ENCODE results near the gene PADI4.
"Not testable (repeated sequence)": the region's sequence is repeated elsewhere in the genome, so short reads cannot be mapped to it uniquely, and the experiment has no call there.

- TF ChIP-seq, protein P1, sequence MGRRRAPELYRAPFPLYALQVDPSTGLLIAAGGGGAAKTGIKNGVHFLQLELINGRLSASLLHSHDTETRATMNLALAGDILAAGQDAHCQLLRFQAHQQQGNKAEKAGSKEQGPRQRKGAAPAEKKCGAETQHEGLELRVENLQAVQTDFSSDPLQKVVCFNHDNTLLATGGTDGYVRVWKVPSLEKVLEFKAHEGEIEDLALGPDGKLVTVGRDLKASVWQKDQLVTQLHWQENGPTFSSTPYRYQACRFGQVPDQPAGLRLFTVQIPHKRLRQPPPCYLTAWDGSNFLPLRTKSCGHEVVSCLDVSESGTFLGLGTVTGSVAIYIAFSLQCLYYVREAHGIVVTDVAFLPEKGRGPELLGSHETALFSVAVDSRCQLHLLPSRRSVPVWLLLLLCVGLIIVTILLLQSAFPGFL (CRISPR knock-in tag; IDR thresholded peaks at IDR 0.05; ENCODE audit: borderline replicate concordance) = not testable (repeated sequence)
- not testable (repeated sequence) for TF ChIP-seq FOXP1 (CRISPR knock-in tag; IDR thresholded peaks at IDR 0.05; ENCODE audit: borderline replicate concordance); ZBTB21 (CRISPR knock-in tag; IDR thresholded peaks at IDR 0.05; ENCODE audit: borderline replicate concordance); CREB1 (CRISPR knock-in tag; IDR thresholded peaks at IDR 0.05); RORB (CRISPR knock-in tag; IDR thresholded peaks at IDR 0.05)
- TF ChIP-seq, protein P2, sequence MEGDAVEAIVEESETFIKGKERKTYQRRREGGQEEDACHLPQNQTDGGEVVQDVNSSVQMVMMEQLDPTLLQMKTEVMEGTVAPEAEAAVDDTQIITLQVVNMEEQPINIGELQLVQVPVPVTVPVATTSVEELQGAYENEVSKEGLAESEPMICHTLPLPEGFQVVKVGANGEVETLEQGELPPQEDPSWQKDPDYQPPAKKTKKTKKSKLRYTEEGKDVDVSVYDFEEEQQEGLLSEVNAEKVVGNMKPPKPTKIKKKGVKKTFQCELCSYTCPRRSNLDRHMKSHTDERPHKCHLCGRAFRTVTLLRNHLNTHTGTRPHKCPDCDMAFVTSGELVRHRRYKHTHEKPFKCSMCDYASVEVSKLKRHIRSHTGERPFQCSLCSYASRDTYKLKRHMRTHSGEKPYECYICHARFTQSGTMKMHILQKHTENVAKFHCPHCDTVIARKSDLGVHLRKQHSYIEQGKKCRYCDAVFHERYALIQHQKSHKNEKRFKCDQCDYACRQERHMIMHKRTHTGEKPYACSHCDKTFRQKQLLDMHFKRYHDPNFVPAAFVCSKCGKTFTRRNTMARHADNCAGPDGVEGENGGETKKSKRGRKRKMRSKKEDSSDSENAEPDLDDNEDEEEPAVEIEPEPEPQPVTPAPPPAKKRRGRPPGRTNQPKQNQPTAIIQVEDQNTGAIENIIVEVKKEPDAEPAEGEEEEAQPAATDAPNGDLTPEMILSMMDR (IDR thresholded peaks at IDR 0.05) = not testable (repeated sequence)
- TF ChIP-seq, protein P3, sequence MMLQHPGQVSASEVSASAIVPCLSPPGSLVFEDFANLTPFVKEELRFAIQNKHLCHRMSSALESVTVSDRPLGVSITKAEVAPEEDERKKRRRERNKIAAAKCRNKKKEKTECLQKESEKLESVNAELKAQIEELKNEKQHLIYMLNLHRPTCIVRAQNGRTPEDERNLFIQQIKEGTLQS (CRISPR knock-in tag; conservative IDR thresholded peaks at IDR 0.05) = not testable (repeated sequence)
Observed at GRCh38 chr1:17406760-17407475, 98.9 kb downstream of the PADI4 start.
